Fibroblast of skin of back (primary cell): ENCODE results near the gene CTF1.
A peak's percentile ranks its signal among the peaks of the same experiment; 100 is the strongest.

Experiments used
- DNase-seq: peaks from one replicate; pipeline ENCODE4 v3.0.0-alpha.2; 2013

The CTF1 gene

DNA sequence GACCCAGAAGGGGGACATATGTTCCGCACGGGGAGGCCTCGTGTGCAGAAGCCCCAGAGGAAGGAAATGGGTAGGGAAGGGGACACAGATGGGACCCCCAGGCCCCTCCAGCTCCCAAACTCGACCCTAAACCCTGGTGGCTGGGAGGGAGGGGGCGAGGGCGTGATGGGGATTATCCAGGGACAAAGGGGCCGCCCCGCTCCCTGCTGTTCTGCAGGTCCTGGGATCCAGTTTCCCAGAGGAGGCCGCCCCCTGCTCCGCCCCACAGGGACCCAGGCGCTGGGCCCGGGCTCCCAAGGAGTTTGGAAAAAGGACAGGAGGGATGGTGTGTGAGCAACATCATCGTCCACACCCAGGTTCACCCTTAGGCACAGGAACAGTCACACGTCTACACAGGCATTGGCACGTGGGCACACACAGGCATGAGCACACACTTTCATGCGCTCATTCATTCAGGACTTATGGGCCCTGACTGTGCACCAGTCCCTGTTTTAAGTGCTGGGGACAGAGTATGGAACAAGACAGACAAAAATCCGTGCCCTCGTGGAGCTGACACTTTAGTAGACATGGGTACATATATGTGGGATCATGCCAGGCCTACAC lies 14.1 kb downstream of the CTF1 start:
- no peak for DNase-seq

DNA sequence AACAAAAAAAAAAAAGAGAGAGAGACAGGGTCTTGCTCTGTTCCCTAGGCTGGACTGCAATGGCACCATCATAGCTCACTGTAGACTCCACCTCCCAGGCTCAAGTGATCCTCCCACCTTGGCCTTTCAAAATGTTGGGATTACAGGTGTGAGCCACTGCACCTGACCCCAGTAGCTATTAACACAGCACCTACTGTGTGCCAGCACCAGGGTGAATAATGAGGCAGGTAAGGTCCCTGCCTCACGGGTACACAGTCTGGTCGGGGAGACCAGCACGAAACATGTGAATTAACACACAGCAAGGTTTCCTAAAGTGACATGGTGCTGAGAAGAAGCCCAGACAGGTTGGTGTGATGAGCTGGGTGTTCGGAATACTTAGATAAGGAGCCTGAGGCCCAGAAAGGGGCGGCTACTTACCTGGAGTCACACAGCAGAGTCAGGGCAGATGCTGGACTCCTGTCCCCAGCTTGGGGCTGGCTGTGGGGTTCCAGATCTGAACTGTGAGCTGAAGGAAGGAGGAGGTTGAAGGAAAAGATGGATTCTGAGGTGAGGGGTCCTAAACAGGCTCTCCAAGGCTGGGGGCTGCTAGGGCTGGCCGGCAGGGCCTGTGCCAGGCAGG lies 16.5 kb downstream of the CTF1 start:
- DNase-seq: no peak

DNA sequence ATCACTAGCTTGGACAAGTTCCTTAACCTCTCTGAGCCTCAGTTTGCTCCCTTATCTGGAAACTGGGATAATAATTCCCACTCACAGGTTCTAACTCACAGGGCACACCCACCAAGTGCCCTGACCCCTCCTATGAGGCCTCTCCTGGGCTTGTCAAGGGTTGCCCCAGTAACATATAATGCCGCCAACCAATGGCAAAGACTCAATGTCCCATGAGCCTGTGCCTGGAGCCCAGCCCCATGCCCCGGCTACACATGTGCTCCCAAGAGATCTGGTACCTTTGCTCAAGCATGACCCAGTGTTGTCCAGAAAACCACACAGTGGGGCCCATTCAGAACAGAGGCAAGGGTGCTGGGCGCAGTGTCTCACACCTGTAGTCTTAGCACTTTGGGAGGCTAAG lies 18.4 kb downstream of the CTF1 start:
- DNase-seq: no peak

DNA sequence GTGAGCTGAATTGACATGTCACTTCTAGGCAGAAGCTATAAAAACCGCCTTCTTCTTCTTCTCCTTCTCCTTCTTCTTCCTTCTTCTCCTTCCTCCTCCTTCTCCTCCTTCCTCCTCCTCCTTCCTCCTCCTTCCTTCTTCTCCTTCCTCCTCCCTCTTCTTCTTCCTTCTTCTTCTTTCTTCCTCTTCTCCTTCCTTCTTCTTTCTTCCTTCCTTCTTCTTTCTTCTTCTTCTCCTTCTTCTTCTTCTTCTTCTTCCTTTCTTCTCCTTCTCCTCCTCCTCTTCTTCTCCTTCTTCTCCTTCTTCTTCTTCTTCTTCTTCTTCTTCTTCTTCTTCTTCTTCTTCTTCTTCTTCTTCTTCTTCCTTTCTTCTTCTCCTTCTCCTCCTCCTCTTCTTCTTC lies 22.2 kb downstream of the CTF1 start:
- DNase-seq: no peak

DNA sequence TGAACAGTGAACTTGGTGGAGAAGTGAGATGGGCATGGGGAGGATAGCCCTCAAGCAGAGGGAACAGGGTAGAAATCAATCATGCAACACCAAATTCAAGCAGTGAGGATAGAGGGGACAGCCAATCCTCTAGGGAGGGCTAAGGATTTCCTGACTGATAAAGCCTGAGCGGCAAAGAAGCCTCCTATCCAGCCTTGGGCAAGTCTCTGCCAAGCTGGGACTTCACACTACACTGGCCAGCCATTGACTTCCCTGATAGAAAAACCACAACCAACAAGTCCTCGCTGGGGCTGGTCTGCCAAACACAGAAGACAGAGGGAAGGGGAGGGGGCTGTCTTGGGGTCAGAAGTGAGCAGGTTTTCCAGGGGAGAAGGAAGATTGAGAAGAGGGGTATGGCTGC lies 24.5 kb downstream of the CTF1 start:
- no peak for DNase-seq

DNA sequence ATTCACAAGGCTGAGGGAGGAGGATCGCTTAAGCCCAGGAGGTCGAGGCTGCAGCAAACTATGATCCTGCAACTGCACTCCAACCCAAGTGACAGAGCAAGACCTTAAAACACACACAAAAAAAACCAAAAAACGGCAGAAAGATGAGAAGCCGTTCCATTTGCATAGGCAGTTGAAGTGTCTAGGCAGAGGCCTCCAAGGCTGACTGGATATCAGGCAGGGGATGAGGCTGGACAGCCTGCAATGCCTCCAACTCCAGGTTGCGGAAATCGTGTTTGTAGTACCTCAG lies 25.0 kb downstream of the CTF1 start:
- DNase-seq: no peak

DNA sequence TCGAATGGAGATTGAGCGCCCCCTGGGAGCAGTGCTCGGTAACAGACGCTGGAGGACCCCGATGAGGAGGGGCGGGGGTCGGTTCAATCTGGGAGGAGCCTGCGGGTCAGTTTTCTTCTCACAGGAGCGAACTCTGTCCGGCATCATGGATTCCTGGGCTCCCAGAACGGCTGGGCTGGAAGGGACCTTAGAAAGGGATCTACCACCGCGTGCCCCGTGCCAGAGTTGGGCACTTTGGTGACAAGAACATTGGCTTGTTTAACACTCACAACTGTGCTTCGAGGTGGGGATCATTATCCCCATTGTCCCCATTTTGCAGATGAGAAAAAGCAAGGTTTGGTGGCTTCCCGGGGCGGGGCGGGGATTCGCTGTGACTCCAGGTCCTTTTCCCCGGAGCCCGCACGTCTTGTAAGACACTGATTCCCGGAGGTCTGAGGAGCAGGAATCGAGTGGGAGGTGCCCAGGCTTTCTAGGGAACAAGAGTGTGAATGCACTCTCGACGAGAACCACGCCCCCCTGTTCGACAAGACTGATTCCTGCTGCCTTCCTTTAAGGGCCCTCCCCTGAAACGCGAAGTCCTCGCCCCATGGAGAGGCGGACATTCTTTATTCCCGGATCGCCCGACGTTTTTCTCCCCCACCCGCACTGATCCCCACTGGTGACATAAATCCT lies 25.5 kb downstream of the CTF1 start:
- peak; percentile 89 for DNase-seq

DNA sequence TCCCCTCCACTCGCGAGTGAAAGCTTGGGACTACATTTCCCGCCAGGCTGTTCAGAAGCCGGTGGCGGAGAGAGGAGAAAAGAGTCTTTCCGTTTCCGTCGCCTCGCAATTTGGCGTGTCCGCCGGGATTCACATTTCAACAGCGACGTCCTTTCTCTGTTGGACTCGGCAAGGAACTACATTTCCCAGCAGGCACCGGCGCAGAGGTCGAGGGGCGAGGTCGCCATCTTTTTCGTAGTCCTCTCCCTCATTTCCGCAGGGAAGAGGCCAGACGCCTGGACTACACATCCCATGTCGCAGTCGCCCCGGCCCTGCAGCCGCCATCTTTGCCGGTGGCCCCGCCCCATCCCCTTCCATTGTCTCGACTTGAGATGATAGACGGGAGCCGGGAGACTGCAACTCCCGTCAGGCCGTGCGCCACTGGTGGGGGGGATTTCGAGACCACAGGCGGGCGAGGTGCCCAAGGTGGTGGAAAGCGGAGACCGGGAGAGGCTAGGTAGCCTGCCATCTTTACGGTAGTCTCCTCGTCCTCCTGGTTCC lies 26.1 kb downstream of the CTF1 start:
- peak; percentile 100 for DNase-seq

DNA sequence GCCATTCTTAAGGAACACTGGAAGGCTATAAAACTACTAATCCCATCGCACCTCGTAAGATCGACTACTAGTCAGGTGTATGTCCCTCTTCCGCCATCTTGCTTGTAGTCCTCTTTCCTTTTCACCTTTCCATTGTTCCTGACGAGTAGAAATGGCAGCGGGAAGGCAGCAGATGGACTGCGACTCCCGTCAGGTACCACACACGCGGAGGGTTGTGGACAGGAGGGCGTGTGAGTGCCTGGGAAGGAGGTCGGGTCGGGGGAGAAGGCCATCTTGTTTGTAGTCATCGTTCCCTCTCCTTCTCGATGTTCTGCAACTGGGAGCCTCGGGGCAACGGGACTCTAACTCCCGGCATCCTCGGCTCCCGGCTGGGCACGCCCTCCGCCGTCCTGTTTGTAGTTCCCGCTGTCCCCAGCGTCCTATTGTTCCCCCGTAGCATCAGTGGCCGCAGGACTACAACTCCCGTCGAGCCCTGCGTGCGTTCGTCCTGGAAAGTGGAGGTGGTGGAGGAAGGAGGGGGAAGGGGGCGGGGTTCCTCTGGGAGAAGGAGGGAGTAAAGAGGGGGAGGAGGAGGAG lies 26.6 kb downstream of the CTF1 start:
- peak; percentile 100 for DNase-seq

DNA sequence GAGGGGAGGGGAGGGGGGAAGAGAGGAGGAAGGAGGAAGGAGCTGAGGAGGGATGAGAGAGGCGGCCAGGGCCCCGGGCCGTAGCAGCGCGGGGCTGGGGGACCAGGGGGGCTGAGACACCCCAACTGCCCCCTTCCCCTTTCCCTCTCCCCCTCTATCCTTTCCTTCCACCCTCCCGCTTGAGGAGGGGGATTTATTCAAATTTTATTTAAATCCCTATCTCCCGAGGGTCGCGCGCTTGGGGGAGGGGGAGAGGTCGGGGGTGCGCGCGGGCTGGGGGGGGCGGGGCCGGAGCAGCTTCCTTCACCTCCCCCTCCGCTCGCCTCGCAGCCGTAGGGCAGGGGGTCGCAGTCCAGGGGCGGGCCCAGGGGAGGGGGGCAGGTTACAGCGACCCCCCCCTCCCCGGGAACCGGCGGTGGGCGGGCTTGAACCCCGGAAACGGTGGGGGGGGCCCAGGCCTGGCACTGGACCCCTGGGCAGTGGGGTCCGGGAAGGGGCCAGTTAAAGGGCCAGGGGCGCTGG lies 27.2 kb downstream of the CTF1 start, which contains the start of gene FBXL19:
TSS of gene FBXL19 (plus strand) at position 19 of the 522 bp plus-strand sequence. CDS start 2,183 bp downstream, outside the sequence.
- DNase-seq: no peak

DNA sequence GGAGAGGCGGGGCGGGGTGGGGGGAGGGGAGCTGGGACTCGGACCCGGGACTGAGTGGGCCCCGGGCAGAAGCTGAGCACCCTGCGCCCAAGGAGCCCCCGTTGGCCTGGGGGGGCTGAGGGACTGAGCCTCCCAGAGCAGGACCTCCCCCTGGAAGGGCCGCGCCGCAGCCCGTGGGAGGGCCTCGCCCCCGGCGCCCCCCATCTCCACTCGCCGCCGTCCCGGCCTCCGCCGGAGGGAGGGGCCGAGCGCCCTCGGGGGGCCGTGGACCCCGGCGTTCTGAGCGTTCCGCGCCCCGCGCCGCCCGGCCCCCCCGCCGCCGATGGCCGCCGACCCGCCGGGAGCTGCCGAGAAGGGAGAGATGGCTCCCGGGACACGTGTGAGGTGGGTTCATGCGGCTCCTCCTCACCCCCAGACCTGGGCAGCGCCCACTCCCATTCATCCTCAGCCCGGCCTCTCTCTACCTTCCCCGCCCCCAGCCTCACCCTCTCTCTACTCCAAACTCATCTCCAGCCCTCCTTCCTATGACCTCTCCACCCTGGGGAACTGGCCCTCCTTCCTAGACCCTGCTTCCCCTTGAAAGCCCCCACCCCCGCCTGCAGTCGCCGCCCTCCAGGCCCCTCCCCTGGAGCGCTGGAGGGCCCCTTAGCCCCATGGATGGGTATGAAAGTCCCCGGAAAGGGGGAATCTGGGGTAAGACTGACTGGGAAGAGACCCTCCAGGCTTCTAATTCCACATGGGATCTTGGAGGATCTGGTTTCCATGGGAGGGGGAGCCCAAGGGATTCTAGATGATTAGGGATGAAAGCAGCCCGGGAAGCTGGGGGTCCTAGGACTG lies 27.9 kb downstream of the CTF1 start:
- DNase-seq: no peak

DNA sequence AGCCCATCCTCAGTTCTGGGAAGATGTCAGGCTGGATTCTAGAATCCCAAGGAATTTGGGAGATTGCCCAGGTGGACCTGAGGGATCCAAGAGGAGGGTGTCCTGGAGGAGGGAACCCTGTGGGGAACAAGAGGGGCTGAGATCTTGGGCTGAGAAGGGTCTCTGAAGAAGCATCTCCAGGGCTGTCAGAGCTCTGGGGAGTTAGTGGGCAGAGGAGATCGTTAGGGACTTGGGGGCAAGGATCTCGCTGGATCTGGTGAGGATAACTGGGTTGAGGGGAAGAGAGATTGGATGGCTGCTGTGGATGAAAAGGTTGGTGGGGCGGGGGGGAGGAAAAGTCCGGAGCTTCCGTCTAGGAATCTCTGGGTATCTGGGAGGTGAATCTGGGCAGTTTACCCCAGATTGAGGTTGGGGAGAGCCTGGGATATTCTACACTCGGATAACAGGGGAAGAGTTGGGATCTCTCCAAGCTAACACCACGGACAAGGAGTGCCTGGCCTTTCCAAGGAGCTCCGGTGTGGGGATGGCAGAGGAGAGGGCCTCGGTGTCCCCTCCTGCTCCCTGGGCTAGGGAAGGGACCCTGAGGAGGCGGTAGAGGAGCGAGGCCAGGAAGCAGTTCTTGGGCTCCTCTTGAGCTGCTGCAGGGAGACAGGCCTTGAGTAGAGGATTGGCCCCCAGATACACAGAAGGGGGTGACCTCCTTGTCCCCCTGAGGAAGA lies 28.7 kb downstream of the CTF1 start:
- no peak for DNase-seq

DNA sequence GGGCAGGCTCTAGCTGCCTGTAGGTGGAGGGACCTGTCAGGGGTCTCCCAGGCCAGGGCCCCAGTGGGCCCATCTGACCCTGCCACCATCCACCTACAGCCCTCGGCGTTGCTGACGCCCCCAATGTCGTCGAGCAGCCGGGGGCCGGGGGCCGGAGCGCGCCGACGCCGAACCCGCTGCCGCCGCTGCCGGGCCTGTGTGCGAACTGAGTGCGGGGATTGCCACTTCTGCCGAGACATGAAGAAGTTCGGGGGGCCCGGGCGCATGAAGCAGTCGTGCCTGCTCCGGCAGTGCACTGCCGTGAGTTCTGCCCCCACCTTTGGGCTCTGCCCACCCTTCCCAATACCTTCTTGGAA lies 29.2 kb downstream of the CTF1 start:
- no peak for DNase-seq

DNA sequence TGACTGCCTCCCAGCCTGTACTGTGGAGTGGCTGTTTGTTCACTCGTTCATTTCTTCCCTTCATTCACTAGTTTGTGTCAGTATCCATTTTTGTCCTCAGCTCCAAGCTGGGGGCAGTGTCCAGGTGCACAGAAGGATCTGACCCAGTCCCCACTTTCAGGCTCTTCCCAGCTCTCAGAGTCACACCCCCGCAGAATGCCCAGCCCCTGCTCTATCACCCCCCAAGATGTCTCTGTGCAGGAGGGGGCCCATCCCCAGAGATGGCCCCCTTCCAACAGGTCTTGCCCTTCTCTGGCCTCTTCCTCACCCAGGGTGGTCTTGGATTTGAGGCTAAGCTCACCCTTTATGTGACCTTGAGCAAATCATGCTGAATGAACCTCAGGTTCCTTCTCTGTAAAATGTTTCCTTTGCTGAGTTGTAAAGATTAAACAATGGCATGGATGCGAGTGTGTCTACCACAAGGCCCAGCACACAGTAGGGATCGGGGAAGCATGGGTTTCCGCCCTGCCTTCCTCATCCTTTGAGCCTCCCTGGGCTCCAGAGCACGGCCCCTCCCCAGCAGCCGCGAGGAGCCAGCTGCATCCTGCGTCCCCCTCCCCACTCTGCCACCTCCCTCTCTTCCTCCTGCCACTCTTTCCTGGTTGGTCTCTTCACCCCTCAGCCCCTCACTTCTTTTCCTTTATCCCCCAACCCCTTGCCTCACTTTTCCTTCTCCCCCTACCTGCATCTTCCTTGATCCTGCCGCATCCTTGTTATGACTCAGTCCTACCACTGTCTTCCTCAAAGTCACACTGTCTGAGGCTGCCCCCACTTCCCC lies 29.8 kb downstream of the CTF1 start:
- no peak for DNase-seq

DNA sequence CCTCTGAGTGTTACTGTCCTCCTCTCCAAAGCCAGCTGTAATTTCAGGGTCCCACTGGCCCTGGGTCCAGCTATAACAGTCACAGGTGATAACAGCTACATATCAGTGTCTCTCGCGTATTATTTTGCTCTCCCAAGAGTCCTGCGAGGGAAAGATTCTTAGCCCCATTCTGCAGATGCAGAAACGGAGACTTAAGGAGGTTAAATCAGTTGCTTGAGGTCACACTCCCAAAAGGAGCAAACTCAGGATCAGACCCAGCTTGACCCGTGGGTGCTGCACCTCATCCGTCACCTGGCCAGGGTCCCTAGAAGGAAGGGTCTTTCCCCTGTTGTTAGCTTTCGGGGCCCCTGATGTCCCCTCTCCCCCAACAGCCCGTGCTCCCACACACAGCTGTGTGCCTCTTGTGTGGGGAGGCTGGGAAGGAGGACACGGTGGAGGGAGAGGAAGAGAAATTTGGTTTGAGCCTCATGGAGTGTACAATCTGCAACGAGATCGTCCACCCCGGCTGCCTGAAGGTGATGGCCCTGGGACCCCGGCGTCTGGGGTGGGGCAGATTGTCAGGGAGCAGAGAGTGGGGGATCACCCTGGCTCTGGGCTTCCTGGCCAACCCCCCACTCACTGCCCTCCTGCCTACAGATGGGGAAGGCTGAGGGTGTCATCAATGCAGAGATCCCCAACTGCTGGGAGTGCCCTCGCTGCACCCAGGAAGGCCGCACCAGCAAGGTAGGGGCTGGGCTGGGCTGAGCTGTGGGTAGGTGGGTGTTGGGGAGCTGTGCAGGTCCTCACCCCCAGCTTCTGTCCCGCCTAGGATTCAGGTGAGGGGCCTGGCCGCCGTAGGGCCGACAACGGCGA lies 30.7 kb downstream of the CTF1 start:
- no peak for DNase-seq

DNA sequence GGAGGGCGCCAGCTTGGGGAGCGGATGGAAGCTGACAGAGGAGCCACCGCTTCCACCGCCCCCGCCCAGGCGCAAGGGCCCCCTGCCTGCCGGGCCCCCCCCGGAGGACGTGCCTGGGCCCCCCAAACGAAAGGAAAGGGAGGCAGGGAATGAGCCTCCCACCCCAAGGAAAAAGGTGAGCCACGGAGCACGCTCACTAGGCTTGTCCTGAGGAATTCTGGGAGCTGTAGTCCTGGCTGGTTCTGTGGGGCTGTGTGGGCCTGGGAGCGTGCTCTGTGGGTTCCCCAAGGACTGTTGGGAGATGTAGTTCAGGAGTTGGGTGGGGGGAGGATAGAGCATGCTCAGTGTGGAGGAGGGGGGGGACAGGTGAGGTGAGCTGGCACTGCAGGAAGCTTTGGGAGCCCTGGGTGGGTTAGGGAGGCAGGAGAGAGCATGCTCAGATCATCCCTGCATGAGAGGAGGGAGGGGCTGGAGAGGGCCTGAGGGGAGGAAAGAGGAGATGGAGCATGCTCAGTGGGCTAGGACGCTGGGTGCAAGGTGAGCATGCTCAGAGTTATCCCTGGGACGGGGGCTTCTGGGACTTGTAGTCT lies 31.5 kb downstream of the CTF1 start:
- peak; percentile 45 for DNase-seq

DNA sequence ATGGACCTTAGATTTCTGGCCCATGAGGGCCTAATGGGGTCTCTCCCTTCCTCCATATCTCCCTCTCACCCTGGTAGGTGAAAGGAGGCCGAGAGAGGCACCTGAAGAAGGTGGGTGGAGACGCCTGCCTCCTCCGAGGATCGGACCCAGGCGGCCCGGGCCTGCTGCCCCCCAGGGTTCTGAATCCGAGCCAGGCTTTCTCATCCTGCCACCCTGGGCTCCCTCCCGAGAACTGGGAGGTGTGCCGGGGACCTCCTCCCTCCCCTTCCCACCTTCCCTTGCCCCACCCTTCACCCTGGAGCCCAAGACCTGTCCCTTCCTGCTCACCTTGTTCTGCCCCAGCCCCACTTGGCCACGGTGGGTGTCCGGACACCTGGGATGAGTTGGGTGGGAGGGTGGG lies 32.0 kb downstream of the CTF1 start:
- no peak for DNase-seq

DNA sequence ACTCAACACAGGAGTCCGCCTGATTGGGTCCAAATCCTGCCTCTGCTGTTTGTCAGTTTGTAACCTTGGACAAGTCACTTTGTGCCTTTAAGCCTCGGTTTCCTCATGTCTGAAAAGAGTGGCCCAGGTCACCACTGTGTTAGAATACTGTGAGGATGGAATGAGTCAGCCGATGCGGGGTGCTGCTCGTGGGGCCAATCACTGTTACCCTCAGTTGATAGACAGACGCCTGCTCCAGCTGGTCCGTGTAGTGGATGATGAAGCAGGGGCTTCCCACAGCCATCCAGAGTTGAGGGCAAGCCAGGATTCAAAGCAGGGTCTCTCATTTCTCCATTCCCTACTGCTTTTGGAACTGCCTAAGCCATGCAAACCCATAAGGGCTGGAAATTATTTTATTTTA lies 32.8 kb downstream of the CTF1 start:
- DNase-seq: no peak

DNA sequence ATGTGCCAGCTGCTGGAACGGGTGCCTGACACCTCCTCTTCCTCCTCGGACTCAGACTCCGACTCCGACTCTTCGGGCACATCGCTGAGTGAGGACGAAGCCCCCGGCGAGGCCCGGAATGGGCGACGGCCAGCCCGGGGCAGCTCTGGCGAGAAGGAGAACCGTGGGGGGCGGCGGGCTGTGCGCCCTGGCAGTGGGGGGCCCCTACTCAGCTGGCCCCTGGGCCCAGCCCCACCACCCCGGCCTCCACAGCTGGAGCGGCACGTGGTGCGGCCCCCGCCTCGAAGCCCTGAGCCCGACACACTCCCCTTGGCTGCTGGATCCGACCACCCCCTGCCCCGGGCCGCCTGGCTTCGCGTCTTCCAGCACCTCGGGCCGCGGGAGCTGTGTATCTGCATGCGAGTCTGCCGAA lies 33.8 kb downstream of the CTF1 start:
- DNase-seq: no peak
